Activated CD4-positive, alpha-beta T cell treated with anti-CD3 and anti-CD28 coated beads, Interleukin-2, amount 10 ng/mL, durations not matched to agents 24 days and 14 days (primary cell): Measurements from ENCODE around the gene INHBA. TPM values are rescaled to one million over a fixed set of nuclear protein-coding genes. Genes with fewer than 3 reads are reported as not detected.

Experiments
- DNase-seq: peaks from one replicate; pipeline ENCODE4 v3.0.0; 2022
- H3K27ac Mint-ChIP-seq: one replicate; pipeline ENCODE4 v1.8.0; 2022; ENCODE audit warnings: mild to moderate bottlenecking, mixed read lengths
- H3K27me3 Mint-ChIP-seq: one replicate; pipeline ENCODE4 v1.8.0; 2022; ENCODE audit warnings: mixed read lengths
- H3K36me3 Mint-ChIP-seq: one replicate; pipeline ENCODE4 v1.8.0; 2022; ENCODE audit warnings: low read depth, mild to moderate bottlenecking, mixed read lengths
- H3K4me1 Mint-ChIP-seq: one replicate; pipeline ENCODE4 v1.8.0; 2021; ENCODE audit warnings: mixed read lengths
- H3K4me3 Mint-ChIP-seq: one replicate; pipeline ENCODE4 v1.8.0; 2022; ENCODE audit warnings: mild to moderate bottlenecking, moderate library complexity, mixed read lengths
- H3K9me3 Mint-ChIP-seq: one replicate; pipeline ENCODE4 v1.8.0; 2021; ENCODE audit warnings: mixed read lengths
- intact Hi-C: fragments of 100-400 bp; cut with micrococcal nuclease; formaldehyde crosslinking; loops from one replicate; pipeline ENCODE4 v1.15.1; 2023
- total RNA-seq: library from RNA; stranded (reverse); gene quantifications from 2 replicates; pipeline ENCODE4 v1.2.3, GENCODE V29; 2022

Gene INHBA
- total RNA-seq, 1 donor from 2014 or later = 1.9 TPM

DNA sequence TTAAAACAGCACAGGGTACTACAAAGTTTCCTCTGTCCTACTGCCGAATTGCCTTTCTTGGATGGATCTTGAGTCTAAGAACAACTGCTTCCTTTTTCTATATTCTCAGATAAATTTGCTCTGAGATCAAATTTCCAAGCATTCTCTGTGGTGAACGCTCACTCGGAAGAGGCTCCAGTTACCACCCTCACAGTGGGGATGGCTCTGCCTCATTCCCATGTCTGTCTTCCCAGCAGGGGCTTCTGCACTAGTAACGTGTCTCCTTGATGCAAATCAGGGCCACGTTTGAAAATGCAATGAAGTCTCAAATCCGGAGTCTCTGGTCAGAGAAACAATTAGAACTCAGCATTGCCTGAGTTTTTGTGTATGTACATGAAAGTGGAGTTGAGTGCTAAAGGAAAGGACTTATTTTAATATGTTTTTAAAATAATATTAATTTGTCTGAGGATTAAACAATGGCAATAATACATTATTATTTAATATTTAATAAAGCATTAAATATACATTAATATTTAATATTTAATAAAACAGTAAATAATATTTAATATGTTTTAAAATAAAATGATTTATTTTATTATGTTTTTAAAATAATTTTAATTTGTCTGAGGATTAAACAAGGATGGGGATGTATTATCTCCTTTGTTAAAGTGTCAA lies 61.8 kb downstream of the INHBA start:
- H3K36me3 Mint-ChIP-seq = no peaks in the 10 kb centered on the region
- no peaks in the 10 kb centered on the region for H3K4me1 Mint-ChIP-seq
- H3K9me3 Mint-ChIP-seq = no peaks in the 10 kb centered on the region
- H3K27me3 Mint-ChIP-seq = no peaks in the 10 kb centered on the region
- DNase-seq = no peak
- no peak overlapping the region for H3K4me3 Mint-ChIP-seq
- intact Hi-C loops = no loop called here
- H3K27ac Mint-ChIP-seq = no peak overlapping the region

DNA sequence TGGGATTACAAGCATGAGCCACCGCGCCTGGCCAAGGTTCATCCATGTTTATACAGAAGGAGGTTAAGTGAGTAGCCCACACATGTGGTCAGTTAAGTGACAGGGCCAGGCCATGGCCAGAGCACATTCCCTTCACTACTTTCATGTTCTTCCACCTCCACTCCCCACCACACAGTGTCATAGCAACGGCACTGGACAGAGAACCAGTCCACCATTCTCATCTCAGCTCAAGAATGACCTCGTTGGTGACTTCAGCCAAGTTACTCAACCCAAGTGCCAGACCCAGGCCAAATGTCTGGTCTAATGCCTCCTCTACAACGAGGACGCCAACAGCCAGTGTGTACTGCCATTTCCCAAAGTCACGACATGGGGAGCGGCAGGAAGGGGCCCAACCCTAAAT lies 62.4 kb downstream of the INHBA start:
- Mint-ChIP-seq H3K27ac (no peak overlapping the region), H3K9me3 (no peaks in the 10 kb centered on the region), H3K36me3 (no peaks in the 10 kb centered on the region), H3K4me3 (no peak overlapping the region), H3K4me1 (no peaks in the 10 kb centered on the region), H3K27me3 (no peaks in the 10 kb centered on the region)
- intact Hi-C loops = no loop called here
- DNase-seq = no peak

- DNase-seq = no peak
- no peak overlapping the region for H3K27ac Mint-ChIP-seq
- no peaks in the 10 kb centered on the region for H3K36me3 Mint-ChIP-seq
- no peaks in the 10 kb centered on the region for H3K4me1 Mint-ChIP-seq
- intact Hi-C loops = loop anchor here (10.0 kb wide), 1 partner anchor 238 kb away; no protein-coding TSS in a partner anchor
- no peak overlapping the region for H3K4me3 Mint-ChIP-seq
- H3K9me3 Mint-ChIP-seq = peaks cover 4% of the 10 kb centered on the region
- H3K27me3 Mint-ChIP-seq = no peaks in the 10 kb centered on the region
Observed at GRCh38 chr7:41637049-41637448, 65.8 kb downstream of the INHBA start.
